HTERT RPE-1 (cell line): Measurements from ENCODE around the gene PCNT.
"Not testable (repeated sequence)": the region's sequence is repeated elsewhere in the genome, so short reads cannot be mapped to it uniquely, and the experiment has no call there.

Experiments used
- in situ Hi-C: fragments of 300-500 bp; cut with MboI; formaldehyde crosslinking; loops from 4 replicates; pipeline ENCODE4 v1.14.3; 2020; ENCODE audit warnings: low sequenced_read_pairs

PCNT gene

DNA sequence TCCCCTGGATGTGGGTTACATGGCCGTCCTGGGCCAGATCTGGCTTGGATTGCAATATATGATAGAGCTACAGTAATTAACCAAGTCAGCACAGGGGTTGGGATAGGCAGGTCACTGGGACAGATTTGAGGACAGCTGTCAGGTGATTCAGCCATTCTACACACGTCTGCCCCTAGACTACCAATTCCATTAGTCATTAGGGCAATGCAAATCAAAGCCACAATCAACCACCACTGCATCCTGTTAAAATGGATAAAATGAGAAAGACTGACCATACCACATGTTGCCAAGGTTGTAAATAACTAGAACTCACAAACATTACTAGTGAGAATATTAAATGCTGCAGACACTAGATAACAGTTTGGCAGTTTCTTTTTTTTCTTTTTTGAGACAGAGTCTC is 16.3 kb upstream of the PCNT start:
- in situ Hi-C loops: no loop called here

DNA sequence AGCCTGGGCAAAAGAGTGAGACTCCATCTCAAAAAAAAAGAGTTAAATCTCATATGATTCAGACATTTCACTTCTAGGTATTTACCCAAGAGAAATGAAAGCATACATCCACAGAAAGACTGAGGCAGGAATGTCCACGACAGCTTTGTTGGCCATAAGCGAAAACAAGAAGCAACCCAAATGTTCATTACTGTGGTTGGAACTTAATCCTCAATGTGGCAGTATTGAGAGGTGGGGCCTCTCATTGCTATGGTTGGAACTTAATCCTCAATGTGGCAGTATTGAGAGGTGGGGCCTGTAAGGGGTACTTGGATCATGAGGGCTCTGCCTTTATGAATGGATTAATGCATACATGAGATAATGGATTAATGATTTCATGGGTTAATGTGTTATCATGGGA is 15.5 kb upstream of the PCNT start:
- in situ Hi-C loops: no loop called here

DNA sequence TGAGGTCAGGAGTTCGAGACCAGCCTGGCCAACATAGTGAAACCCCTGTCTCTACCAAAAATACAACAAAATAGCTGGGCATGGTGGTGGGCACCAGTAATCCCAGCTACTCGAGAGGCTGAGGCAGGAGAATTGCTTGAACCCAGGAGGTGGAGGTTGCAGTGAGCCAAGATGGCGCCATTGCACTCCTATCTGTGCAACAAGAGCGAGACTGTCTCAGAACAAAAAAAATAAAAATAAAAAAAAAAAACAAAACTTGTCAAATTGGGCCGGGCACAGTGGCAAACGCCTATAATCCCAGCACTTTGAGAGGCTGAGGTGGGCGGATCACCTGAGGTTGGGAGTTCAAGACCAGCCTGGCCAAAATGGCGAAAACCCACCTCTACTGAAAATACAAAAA is 13.7 kb upstream of the PCNT start:
- in situ Hi-C loops: not testable (repeated sequence)

DNA sequence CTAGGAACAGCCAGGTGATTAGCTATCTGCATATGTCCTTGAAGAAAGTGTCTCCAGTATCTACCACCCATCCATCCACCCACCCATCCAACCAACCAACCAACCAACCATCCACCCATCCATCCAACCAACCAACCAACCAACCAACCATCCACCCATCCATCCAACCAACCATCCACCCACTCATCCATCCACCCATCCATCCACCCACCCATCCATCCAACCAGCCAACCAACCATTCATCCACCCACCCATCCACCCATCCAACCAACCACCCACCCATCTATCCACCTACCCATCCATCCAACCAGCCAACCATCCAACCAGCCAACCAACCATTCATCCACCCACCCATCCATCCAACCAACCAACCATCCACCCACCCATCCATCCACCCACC is 12.4 kb upstream of the PCNT start:
- in situ Hi-C loops: no loop called here

DNA sequence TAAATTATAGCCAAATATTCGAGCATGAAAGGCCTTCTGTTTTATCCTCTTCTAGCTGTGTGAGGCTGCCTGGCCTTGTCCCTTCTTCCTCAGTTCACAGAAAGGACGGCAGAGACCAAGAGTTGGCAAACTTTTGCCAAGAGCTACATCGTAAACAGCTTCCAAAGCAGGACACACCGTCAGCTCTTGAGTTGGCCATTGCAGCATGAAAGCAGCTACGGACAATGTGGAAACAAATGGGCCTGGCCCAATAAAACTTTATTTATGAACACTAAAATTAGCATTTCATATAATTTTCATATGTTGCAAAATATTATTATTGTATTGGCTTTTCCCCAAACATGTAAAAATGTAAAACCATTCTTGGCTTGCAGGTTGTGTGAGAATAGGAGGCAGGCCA is 11.0 kb upstream of the PCNT start:
- in situ Hi-C loops: no loop called here

DNA sequence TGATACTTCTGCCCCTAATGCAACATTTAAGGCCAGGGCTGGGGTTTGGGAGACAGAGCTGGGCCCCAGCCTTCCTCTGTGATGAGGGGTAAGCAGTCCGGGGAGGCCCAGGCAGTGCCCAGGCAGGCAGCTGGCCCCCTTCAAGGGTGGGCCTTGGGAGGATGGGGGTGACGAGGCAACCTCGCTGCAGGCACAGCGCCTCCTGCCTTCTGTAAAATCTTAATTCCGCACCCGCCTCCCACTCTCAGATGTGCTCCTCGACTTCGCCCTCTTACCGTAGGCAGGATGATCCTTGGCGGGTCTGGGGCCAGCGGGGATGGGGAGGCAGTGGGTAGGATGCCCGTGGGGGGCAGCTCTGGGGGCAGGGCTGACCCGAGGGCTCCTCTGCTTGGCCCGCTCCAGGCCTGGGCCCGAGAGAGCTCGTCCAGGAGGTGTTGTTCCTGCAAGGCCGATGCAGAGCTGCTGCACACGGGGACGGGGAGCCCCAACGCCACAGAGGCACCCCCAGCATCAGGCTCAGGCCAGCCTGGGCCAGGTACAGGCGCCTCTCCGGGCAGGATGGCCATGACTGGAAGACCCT is 9.4 kb upstream of the PCNT start:
- in situ Hi-C loops: no loop called here

DNA sequence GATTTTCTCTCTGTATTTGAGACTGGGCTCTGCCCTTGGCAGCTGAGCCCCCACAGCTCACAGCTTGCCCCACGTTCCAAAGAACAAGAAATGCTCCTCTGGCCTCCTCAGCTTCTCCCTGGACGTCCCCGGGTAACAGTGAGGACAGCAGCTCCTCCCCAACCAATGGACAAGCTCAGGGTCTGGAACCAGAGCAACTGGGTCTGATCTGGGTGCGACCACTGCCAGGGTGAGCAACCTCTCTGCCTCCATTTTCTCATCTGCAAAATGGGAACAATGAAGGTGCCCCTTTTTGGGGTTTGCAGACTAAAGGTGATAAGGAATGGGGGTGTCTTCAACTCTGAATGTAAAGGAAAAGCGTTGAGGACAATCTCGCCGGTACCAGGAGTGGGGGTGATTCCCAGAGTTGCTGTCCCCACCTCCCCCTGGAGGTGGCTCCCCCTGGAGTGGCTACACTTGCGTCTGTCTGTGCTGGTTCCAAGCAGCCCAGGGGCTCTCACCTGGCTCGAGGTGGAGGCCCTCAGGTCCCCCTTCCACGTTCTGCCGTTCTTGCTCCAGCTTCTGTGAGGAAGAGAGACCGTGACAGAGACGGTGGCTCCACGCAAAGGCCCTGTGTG is 7.1 kb upstream of the PCNT start:
- in situ Hi-C loops: no loop called here

DNA sequence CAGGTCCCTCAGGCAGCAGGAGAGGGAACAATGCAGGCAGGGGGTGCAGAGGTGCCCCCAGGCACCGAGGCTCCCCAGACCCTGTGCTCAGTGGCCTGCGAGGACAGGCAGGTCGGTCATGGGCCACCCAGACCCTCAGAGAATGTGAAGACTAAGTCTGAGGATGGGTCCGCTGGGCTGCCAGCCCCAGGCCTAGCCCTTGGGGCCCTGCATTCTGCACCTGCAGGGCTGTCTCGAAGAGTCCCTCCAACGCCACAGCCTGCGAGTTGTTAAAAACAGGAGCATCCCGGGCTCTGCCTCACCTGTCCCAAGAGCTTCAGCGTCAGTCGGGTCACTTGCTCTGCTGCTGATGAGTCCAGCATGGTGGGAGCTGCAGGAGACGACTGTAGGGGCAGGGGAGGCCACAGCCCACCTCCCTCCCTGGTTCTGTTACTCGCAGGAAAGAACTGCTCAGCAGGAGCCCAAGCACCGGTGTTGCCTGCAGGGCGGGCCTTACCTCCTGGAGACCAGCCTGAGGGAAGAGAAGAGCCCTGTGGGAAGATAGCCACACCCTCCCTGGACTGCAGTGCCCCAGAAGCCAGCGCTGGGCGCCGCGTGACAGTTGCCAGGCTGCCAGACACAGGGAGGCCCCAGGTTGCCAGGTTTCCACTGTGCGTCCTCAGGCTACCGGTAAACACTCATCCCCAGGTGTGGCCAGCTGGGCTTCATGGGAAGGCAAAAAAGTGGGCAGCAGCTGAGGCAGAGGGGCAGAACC is 6.1 kb upstream of the PCNT start:
- in situ Hi-C loops: no loop called here

DNA sequence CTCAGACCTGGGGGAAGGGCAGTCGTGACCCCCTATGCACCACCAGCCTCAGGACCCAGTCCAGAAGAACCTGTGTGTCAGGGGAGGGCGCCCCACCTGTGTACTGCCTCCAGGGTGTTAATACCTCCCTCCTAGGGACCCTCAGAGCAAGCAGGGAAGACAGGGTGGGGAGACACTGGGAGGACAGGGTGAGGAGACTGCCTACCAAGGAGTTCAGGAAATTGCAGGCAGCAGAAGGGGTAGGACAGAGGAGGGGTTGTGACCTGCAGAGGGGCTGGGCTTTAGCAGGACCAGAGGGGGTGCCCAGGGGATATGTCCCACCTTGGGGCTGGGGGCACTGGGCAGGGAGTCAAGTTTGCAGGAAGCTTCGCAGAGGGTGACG is 5.5 kb upstream of the PCNT start:
- in situ Hi-C loops: no loop called here

DNA sequence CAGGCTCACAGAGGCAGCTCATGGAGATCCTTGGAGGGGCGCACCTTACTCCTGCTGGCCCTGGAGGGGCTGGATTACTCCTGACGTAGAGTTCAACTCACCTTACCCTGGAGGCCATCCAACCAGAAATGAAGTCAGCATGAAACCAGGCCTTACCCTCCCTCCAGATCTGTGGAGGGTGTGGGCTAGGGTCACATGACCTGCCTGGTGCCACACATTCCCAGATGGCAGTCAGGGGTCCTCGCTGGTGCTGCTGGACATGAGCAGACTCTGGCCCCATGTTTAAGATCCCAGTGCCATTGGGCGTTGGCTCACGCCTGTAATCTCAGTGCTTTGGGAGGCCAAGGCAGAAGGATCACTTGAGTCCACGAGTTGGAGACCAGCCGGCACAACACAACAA is 4.8 kb upstream of the PCNT start:
- in situ Hi-C loops: no loop called here

DNA sequence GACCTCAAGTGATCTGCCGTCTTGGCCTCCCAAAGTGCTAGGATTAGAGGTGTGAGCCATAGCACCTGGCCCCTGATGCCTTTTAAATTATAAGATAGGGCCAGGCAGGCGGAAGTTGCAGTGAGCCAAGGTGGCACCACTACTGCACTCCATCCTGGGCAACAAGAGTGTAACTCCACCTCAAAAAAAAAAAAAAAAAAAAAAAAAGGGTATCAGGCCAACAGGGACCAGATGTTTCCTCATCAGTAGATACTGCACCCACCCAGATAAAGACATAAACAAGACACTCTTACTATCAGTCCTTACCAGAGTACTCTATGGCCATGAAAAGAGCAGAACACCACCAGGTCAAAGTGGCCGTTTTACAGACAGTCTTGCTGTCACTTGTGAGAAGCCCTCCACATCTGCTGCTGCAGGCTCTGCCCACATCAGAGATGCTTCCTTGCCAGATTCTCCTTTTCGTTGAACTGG is 3.6 kb upstream of the PCNT start:
- in situ Hi-C loops: no loop called here

DNA sequence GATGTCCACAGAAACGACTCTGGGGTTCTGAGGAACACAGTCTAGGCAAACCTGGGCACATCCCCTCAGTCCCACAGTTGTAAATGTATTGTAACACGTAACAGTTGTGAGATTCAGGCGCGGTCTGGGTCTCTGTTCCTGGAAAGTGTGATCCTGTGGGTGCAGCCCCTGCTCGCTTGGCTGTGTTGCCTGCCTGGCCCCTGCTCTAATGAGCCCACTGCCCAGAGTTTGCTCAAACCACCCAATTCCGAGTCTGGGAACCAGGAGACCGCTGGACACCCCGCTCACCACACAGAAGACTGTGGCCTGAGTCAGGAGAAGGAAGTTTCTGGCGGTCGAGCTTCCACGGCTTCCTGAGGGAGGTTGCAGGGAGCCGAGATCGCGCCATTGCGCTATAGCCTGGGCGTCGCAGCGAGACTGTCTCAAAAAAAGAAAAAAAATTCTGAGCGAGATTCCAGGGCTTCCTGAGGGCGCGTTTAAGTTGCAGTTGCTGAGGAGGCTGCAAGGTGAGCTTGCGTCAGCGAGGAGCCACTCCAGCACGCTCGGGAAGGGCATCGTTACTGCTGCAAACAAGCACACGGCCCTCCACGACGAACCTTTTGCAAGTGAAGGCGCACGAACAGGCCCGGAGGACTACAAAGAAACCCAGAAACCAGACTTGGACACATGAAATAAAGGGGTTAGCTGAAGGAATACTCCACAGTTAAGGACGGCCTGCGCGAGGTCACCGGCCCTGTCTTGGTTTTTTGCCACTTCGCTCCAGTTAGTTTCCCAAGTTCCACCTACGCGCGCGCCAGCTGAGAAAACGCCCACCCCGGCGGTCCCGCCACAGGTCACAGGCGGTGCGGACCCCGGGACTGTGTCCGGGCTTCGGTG is 1.4 kb upstream of the PCNT start:
- in situ Hi-C loops: no loop called here

DNA sequence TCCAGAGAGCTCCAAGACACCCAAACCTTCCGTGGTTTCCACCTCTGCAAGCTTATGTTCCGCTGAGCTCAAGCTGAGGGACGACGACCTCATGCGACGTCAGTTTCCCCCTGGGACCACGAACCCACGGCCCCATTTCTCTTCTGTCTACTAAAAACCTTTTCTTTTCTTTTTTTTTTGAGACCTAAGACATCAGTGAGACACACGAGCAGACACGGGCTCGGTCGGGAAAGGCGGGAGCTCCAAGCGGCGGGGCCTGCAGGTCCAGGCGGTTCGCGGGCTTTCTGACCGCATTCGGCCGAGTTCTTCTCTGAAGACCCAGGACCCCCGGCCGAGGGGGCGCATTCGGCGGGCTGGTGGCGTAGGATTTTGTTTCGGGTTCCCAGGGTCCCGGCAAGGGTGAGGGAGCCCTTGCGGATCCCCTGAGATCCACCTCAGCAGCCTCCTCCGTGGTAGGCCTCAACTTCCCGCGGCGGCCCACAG is 688 bp upstream of the PCNT start:
- in situ Hi-C loops: no loop called here

DNA sequence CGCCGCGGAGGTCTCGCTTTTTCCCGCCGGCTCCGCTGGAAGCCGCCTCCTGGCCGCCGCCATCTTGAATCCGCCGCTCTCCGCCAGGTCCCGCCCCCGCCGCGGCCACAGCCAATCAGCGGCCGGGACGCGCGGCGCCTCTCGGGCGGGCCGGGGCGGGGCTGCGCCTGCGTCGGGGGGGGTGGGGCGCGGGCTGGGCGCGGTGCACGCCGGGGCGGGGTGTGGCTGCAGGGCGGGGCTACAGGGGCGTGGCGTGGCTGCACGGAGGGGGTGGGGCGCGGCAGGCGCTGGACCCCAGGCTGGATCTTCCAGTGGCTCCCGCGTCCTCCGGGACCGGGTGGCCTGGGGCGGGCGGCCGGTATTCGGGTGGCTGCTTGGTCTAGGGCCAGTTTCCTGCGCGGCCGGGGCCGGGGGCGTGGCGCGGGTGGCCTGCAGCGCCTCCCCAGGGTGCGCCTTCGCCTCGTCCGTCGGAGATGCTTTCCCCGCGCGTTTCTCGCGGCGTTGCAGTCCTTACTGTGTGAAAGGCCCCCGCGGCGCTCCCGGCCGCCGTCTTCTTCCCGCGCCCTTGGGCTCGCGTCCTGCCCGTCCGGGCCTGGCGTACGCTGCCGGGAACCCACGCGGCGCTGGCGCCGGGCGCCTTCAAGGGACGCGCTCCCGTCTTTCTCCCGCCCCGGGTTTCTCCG is 575 bp downstream of the PCNT start:
- in situ Hi-C loops: no loop called here

DNA sequence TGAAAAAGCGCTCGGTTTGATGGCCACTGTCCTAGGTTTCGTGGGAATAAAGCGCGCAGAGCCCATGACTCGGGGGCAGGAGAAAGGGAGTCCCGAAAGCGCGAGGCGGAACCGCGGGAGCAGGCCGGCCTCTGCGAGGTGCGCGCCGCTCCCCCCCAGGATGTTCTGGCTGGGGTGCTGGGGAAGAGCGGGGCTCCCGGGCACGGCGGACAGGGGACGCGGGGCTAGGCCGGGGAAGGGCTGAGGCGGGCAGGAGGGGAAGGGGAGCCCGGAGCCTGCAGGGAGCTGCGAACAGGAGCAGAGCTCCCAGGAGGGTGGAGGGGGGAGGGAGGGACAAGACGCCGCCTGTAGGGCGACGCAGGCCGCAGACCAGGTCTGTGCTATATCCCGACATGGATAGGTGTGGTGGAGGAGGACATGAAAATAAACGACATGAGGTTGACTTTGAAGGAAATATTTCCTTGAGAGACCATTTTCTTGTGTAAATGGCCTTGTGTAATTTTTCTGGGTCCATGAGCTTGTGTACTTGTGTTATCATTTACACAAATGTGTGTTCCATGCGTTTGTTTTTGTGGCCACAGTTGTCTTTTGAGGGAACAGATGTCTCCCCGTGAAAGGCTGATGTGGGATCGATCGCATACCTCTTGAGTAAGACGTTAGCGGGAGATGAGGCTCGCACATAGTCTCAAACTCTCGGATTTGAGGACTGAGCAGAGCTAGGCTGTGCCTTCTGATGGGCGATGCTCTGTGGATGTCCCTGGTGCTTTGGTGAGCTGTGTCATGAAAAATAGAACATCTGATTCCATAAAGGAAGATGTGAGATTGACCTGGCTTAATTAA is 1.3 kb downstream of the PCNT start:
- in situ Hi-C loops: no loop called here

DNA sequence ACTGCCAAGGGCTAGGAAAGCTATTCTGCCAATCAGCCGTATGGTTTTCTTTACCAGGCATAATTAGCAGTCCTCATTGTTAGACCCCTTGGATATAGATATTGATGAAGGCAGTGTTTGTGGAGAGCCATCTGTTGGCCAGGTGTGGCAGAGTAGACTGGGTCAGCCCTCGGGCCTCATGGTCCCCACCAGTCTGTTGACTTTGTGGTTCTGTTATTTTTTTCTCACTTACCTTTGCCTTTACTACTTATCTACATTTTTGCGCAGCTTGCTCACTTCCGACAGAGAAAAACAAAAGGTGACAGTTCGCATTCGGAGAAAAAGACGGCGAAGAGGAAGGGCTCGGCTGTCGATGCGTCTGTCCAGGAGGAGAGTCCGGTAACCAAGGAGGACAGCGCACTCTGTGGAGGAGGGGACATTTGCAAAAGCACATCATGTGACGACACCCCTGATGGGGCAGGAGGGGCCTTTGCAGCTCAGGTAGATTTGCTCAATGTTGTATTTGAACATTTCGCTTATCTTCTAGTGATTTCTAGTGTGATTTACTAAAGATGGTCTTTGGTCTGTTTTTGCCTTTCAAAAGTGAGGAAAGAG is 2.3 kb downstream of the PCNT start:
- in situ Hi-C loops: no loop called here

DNA sequence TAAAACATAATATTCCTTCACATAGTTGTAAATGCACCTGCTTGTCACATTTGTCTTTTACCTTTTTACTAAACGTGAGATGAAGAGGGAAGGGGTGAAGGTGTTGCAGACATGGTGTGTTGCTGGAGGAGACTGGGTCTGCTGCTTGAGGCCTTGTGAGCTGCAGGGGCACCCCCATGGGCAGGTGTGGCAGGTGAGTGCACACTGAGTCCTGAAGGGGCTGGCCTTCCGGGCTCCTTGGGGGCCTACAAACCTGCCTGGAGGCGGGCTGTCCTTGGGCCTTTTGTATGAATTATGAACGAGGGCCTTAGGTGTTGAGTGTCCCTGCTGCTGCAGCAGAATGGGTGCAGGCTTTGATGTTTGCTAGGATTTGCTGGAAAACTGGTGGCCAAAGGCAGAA is 3.8 kb downstream of the PCNT start:
- in situ Hi-C loops: no loop called here

DNA sequence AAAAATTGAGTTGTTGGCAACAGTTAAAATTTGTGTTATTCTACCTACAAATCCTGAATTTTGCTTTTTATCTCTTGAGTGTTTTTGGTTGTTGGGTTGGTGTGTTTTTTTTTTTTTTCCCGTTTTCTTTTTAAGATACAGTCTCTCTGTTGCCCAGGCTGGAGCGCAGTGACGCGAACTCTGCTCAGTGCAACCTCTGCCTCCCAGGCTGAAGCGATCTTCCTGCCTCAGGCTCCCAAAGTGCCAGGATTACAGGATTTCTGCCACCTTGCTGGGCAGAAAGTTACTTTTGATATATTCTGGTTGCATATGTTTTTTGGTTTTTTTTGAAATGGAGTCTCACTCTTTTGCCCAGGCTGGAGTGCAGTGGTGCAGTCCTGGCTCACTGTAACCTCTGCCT is 4.2 kb downstream of the PCNT start:
- in situ Hi-C loops: no loop called here

DNA sequence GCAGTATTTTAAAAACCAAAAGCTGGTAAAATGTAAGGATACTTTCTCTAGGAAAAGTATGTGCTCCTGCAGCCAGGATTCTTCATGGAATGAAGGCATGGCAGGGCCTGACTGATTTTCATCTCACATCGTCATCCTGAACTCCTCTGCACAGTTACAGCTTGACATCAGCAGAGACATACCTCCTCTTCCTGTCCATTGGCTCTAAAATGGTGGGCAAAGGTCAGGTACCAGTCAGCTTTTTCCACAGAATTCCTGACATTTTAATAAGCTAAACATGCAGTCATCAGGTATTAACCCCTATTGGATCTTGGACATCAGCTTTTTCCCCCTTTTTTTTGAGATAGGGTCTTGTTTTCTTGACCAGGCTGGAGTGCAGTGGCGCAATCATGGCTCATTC is 5.8 kb downstream of the PCNT start:
- in situ Hi-C loops: no loop called here
